Fibroblast of mammary gland (primary cell): ENCODE results near the gene LDLRAD3.
"Not testable (repeated sequence)": the region's sequence is repeated elsewhere in the genome, so short reads cannot be mapped to it uniquely, and the experiment has no call there.

ENCODE experiments used
- DNase-seq: peaks from one replicate; pipeline ENCODE4 v3.0.0-alpha.2; 2010; ENCODE audit warnings: low read depth
- H3K4me3 ChIP-seq: 2 replicates; pipeline ENCODE4 v1.5.1; 2011; ENCODE audit warnings: low read depth, mild to moderate bottlenecking, low read length, moderate library complexity; ENCODE audit not compliant: control insufficient read depth
- CTCF ChIP-seq: conservative IDR thresholded peaks from 2 replicates; pipeline ENCODE4 v1.5.1; 2011; ENCODE audit warnings: low read depth, low read length, inconsistent platforms; ENCODE audit not compliant: control insufficient read depth, insufficient read depth

Gene LDLRAD3

GRCh38 chr11:36167729-36168128 lies 223.9 kb downstream of the LDLRAD3 start:
- no peak for DNase-seq
- no peak overlapping the region for H3K4me3 ChIP-seq
- no peak for TF ChIP-seq CTCF

- no peak for DNase-seq
- no peak overlapping the region for H3K4me3 ChIP-seq
- TF ChIP-seq CTCF, result no peak
These were observed 234.0 kb downstream of the LDLRAD3 start for GRCh38 chr11:36177836-36178235.

DNA sequence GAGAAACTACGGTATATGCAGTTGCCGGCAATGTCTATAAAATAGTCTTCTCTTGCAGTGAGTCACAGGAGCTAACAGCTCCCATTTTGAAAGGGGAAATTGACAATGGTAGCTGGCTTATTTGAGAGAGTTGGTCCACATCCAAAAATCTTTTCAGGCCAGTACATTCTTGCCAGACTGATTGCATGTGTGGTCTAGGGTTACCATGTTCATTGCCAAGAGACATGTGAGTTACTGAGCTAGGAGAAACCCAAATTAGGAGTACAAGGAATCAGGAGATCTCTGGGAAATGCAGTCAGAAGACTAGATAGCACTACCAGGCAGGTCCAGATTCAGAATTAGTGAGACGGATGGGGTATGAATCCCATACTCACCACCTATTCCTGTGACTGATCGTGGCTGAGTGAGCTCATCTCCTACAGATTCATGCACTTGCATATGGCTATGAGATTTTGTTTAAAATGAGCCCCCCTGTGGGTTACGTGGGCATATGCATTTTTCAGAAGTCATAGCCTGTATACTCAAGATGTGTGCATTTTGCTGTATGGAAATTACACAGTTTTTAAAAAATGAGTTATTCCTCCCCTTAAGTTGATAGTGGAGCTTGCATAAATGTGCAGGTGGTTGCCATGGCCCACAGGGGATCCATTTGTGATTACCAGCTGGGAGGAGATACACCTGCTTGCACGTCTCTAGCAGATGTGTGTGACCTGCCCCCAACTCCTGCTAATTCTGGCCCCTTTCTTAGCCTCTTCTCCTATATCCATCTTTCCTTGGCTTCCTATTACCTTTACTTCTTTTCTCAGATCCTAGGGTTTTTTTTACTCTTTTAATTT lies 242.7 kb downstream of the LDLRAD3 start:
- TF ChIP-seq CTCF, result no peak
- DNase-seq, result peak; percentile 93
- H3K4me3 ChIP-seq, result no peak overlapping the region

GRCh38 chr11:36187622-36188021 lies 243.8 kb downstream of the LDLRAD3 start:
- H3K4me3 ChIP-seq, result no peak overlapping the region
- TF ChIP-seq CTCF, result no peak
- no peak for DNase-seq

DNA sequence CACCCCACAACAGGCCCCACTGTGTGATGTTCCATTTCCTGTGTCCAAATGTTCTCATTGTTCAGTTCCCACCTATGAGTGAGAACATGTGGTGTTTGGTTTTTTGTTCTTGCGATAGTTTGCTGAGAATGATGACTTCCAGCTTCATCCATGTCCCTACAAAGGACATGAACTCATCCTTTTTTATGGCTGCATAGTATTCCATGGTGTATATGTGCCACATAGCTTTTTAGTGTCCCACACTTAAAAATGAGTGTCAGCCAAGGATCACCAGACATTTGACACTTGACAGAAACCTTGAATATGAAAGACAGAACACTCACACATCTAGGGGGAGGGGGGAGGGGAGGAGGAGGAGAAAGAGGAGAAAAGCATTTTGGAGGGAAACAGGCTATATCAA lies 245.9 kb downstream of the LDLRAD3 start:
- not testable (repeated sequence) for H3K4me3 ChIP-seq, DNase-seq

- no peak overlapping the region for H3K4me3 ChIP-seq
- no peak for DNase-seq
- TF ChIP-seq CTCF, result no peak
These were observed 248.1 kb downstream of the LDLRAD3 start for GRCh38 chr11:36191941-36192340.

DNA sequence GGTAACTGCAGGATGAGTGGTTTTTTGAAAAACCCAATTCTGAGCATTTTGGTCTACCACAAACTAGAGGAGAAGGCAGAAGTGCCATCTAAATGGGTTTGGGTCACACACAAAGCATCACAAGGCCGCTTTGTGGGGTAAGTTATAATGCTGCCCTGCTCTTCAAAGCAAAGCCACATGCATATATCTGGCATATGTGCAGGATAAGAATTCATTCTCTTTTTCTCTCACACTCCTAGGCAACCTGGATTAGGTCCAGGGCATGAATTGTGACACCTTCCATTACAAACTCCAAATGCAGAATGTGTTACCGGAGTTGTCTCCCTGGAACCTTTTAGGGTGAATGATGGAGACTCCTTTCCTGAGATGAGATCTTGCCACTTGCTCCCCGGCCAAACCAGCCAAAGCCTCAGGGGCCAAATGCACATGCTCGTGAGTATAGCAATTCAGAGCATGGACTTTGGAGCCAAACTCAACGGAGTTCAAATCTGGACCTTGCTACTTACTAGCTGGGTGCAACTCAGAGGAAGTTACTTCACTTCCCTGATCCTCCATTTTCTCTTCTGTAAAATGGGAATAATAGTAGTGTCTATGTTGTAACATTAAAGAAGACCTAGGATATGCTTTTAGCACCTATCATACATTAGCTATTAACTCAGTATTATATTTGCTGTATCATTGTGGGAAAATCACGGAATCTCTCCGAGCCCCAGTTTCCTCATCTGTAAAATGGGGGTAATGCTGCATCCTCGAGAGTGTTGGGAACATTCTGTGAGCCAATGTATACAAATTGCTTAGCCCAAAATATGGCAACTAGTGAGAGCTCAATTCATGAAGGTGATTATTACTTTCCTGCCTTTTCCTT lies 248.8 kb downstream of the LDLRAD3 start:
- no peak overlapping the region for H3K4me3 ChIP-seq
- no peak for TF ChIP-seq CTCF
- no peak for DNase-seq
